ENCODE measurements around the gene MPPED1.

MPPED1 gene

GRCh38 chr22:43488937-43489336 is 77.1 kb downstream of the MPPED1 start:
- no peak for TF ChIP-seq CTCF (IDR thresholded peaks at IDR 0.05; ENCODE audit: borderline replicate concordance, insufficient read depth, low read depth, low read length)
- H3K4me3 ChIP-seq (ENCODE audit: low read depth, low read length), result no peak overlapping the region

- TF ChIP-seq CTCF (IDR thresholded peaks at IDR 0.05; ENCODE audit: borderline replicate concordance, insufficient read depth, low read depth, low read length), result no peak
- H3K4me3 ChIP-seq (ENCODE audit: low read depth, low read length), result no peak overlapping the region
These were observed 78.5 kb downstream of the MPPED1 start for GRCh38 chr22:43490311-43490710.

GRCh38 chr22:43491177-43491576 is 79.4 kb downstream of the MPPED1 start:
- no peak for TF ChIP-seq CTCF (IDR thresholded peaks at IDR 0.05; ENCODE audit: borderline replicate concordance, insufficient read depth, low read depth, low read length)
- no peak overlapping the region for H3K4me3 ChIP-seq (ENCODE audit: low read depth, low read length)

GRCh38 chr22:43491737-43492136 is 79.9 kb downstream of the MPPED1 start:
- no peak for TF ChIP-seq CTCF (IDR thresholded peaks at IDR 0.05; ENCODE audit: borderline replicate concordance, insufficient read depth, low read depth, low read length)
- no peak overlapping the region for H3K4me3 ChIP-seq (ENCODE audit: low read depth, low read length)

- H3K4me3 ChIP-seq (ENCODE audit: low read depth, low read length), result no peak overlapping the region
- TF ChIP-seq CTCF (IDR thresholded peaks at IDR 0.05; ENCODE audit: borderline replicate concordance, insufficient read depth, low read depth, low read length), result no peak
These were observed 81.5 kb downstream of the MPPED1 start for GRCh38 chr22:43493297-43493696.

GRCh38 chr22:43497956-43498855 is 86.4 kb downstream of the MPPED1 start:
- no peak for TF ChIP-seq CTCF (IDR thresholded peaks at IDR 0.05; ENCODE audit: borderline replicate concordance, insufficient read depth, low read depth, low read length)

GRCh38 chr22:43498856-43499253 is 87.0 kb downstream of the MPPED1 start:
- H3K4me3 ChIP-seq (ENCODE audit: low read depth, low read length), result no peak overlapping the region
- no peak for TF ChIP-seq CTCF (IDR thresholded peaks at IDR 0.05; ENCODE audit: borderline replicate concordance, insufficient read depth, low read depth, low read length)

More at GRCh38 chr22:43497956-43498855, 86.4 kb downstream of the MPPED1 start:
- H3K4me3 ChIP-seq (ENCODE audit: low read depth, low read length), result no peak overlapping the region

All from GM12875 (cell line).